ENCODE measurements around the gene TMEM151B.

Gene TMEM151B

DNA sequence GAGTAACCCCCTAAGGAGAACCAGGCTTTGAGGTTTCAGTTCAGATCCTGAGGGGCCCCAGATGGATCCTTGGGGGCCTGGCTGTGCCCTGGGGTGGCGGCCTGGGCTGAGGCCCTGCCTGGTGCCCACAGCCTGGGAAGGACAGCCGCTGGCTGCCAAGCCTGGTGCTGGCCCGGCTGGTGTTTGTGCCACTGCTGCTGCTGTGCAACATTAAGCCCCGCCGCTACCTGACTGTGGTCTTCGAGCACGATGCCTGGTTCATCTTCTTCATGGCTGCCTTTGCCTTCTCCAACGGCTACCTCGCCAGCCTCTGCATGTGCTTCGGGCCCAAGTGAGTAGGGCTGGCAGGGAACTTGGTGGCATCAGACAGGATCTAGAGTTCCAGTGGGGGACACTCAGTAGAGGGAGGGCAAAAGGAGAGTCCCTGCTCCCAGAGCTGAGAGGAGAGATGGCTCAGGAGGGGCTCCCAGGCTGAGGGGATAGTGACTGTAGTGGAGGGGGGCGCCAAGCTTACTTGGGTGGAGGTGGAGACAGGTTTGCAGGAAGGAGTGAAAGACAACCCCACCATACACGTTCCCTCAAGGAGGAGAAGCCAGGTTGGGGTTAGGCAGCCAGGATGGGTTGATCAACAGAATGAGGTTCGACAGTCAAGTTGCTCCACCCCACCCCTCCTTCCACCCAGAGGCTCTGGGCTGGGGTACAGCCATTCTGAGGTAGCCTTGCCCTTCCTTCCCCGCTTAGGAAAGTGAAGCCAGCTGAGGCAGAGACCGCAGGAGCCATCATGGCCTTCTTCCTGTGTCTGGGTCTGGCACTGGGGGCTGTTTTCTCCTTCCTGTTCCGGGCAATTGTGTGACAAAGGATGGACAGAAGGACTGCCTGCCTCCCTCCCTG lies 37.3 kb upstream of the TMEM151B start:
- DNase-seq (ENCODE audit: low spot score) = no peak

DNA sequence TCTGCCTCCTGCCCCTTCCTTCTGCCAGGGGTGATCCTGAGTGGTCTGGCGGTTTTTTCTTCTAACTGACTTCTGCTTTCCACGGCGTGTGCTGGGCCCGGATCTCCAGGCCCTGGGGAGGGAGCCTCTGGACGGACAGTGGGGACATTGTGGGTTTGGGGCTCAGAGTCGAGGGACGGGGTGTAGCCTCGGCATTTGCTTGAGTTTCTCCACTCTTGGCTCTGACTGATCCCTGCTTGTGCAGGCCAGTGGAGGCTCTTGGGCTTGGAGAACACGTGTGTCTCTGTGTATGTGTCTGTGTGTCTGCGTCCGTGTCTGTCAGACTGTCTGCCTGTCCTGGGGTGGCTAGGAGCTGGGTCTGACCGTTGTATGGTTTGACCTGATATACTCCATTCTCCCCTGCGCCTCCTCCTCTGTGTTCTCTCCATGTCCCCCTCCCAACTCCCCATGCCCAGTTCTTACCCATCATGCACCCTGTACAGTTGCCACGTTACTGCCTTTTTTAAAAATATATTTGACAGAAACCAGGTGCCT lies 36.6 kb upstream of the TMEM151B start:
- DNase-seq (ENCODE audit: low spot score) = no peak

GRCh38 chr6:44234101-44235025 lies 35.9 kb upstream of the TMEM151B start:
- DNase-seq (ENCODE audit: low spot score) = no peak

- DNase-seq (ENCODE audit: low spot score) = no peak
Observed at GRCh38 chr6:44235269-44235668, 35.0 kb upstream of the TMEM151B start.

- no peak for DNase-seq (ENCODE audit: low spot score)
Observed at GRCh38 chr6:44235891-44236516, 34.2 kb upstream of the TMEM151B start.

GRCh38 chr6:44237021-44237812 lies 33.0 kb upstream of the TMEM151B start:
- peak; percentile 77 for DNase-seq (ENCODE audit: low spot score)

GRCh38 chr6:44237813-44238433 lies 32.3 kb upstream of the TMEM151B start:
- DNase-seq (ENCODE audit: low spot score) = peak; percentile 75

- no peak for DNase-seq (ENCODE audit: low spot score)
Observed at GRCh38 chr6:44238687-44239350, 31.4 kb upstream of the TMEM151B start.

DNA sequence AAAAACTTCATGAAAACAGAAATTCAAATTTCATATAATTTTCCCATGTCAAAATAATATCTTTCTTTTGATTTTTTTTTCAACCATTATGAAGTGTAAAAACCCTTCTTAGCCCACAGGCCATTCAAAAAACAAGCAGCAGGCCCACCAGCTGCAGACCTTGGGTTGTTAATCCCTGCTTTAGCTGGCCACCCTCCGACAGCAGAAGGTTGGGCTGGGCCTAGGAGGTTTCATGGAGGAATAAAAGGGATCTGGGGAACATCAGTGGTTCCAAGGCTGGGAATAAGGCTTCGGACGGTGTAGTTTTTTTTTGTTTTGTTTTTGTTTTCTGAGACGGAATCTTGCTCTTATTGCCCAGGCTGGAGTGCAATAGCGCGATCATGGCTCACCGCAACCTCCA lies 26.9 kb upstream of the TMEM151B start:
- no peak for DNase-seq (ENCODE audit: low spot score)

GRCh38 chr6:44245391-44245911 lies 24.8 kb upstream of the TMEM151B start:
- no peak for DNase-seq (ENCODE audit: low spot score)

- peak; percentile 76 for DNase-seq (ENCODE audit: low spot score)
Observed at GRCh38 chr6:44245912-44246662, 24.2 kb upstream of the TMEM151B start.

GRCh38 chr6:44246663-44247337 lies 23.4 kb upstream of the TMEM151B start, which contains the start of gene HSP90AB1:
Gene HSP90AB1 (plus strand): TSS chr6:44247101. CDS start chr6:44248630, 1,529 bp downstream.
- DNase-seq (ENCODE audit: low spot score) = peak; percentile 98

GRCh38 chr6:44247338-44248302 lies 22.6 kb upstream of the TMEM151B start:
- DNase-seq (ENCODE audit: low spot score) = peak; percentile 84

DNA sequence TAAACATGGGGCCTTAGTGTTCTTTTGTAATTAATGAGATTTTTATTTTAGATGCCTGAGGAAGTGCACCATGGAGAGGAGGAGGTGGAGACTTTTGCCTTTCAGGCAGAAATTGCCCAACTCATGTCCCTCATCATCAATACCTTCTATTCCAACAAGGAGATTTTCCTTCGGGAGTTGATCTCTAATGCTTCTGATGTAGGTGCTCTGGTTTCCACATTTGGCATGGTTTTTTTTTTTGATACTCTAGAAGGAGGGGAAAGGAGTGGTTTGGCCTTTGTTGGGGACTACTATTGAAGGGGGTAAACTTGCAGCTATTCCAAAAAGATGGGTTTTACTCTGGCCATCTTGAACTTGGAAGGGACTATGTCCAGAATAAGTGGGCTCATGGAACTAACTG lies 21.7 kb upstream of the TMEM151B start:
- no peak for DNase-seq (ENCODE audit: low spot score)

GRCh38 chr6:44249082-44249748 lies 21.0 kb upstream of the TMEM151B start:
- no peak for DNase-seq (ENCODE audit: low spot score)

GRCh38 chr6:44250067-44250717 lies 20.1 kb upstream of the TMEM151B start:
- no peak for DNase-seq (ENCODE audit: low spot score)
